Measurements from ENCODE around the gene CISD3. TPM values are rescaled to one million over a fixed set of nuclear protein-coding genes. Genes with fewer than 3 reads are reported as not detected.

CISD3 gene
- total RNA-seq, 1 donor from 2014 or later: 31.3 TPM

GRCh38 chr17:38733982-38734973, 4.1 kb downstream of the CISD3 start:
- ATAC-seq (no peak), DNase-seq (no peak)
- intact Hi-C loops (cut with DNase I): no loop called here
- Histone ChIP-seq H3K4me1 (peaks cover 38% of the 10 kb centered on the region), H3K27me3 (ENCODE audit: low read depth) (no peaks in the 10 kb centered on the region), H3K27ac (no peak overlapping the region), H3K9me3 (no peaks in the 10 kb centered on the region), H3K4me3 (no peak overlapping the region), H3K36me3 (peaks cover 52% of the 10 kb centered on the region)
- no peak for TF ChIP-seq CTCF (IDR thresholded peaks at IDR 0.05)

- peaks cover 62% of the 10 kb centered on the region for H3K36me3 ChIP-seq
- DNase-seq (peak; percentile 74), ATAC-seq (peak; percentile 21 to 22)
- H3K4me1 ChIP-seq: peaks cover 33% of the 10 kb centered on the region
- no peak overlapping the region for H3K4me3 ChIP-seq
- H3K9me3 ChIP-seq: no peaks in the 10 kb centered on the region
- no peaks in the 10 kb centered on the region for H3K27me3 ChIP-seq (ENCODE audit: low read depth)
- intact Hi-C loops (cut with DNase I): no loop called here
- no peak overlapping the region for H3K27ac ChIP-seq
- TF ChIP-seq CTCF (IDR thresholded peaks at IDR 0.05): peak; percentile 82
These were observed 5.2 kb downstream of the CISD3 start for GRCh38 chr17:38735161-38735997.

GRCh38 chr17:38738007-38738662, 8.0 kb downstream of the CISD3 start:
- no peak for TF ChIP-seq CTCF (IDR thresholded peaks at IDR 0.05)
- Histone ChIP-seq H3K9me3 (no peaks in the 10 kb centered on the region), H3K27ac (no peak overlapping the region), H3K36me3 (peaks cover 63% of the 10 kb centered on the region), H3K27me3 (ENCODE audit: low read depth) (no peaks in the 10 kb centered on the region), H3K4me1 (peaks cover 31% of the 10 kb centered on the region), H3K4me3 (no peak overlapping the region)
- intact Hi-C loops (cut with DNase I): no loop called here
- DNase-seq (no peak), ATAC-seq (no peak)

- no peak overlapping the region for H3K27ac ChIP-seq
- H3K9me3 ChIP-seq: no peaks in the 10 kb centered on the region
- H3K4me3 ChIP-seq: no peak overlapping the region
- peaks cover 59% of the 10 kb centered on the region for H3K36me3 ChIP-seq
- peaks cover 34% of the 10 kb centered on the region for H3K4me1 ChIP-seq
- TF ChIP-seq CTCF (IDR thresholded peaks at IDR 0.05): no peak
- H3K27me3 ChIP-seq (ENCODE audit: low read depth): no peaks in the 10 kb centered on the region
- ATAC-seq (no peak), DNase-seq (no peak)
- intact Hi-C loops (cut with DNase I): no loop called here
These were observed 8.5 kb downstream of the CISD3 start for GRCh38 chr17:38738686-38739085.

GRCh38 chr17:38739305-38739704, 9.2 kb downstream of the CISD3 start:
- Histone ChIP-seq H3K9me3 (no peaks in the 10 kb centered on the region), H3K27me3 (ENCODE audit: low read depth) (no peaks in the 10 kb centered on the region), H3K36me3 (peaks cover 54% of the 10 kb centered on the region), H3K4me3 (no peak overlapping the region), H3K4me1 (peaks cover 39% of the 10 kb centered on the region), H3K27ac (no peak overlapping the region)
- no peak for TF ChIP-seq CTCF (IDR thresholded peaks at IDR 0.05)
- DNase-seq: no peak
- no peak for ATAC-seq
- intact Hi-C loops (cut with DNase I): no loop called here

Data from lower lobe of right lung (tissue), 2 donors.